Activated CD8-positive, alpha-beta T cell treated with anti-CD3 and anti-CD28 coated beads, Interleukin-2, amount 10 ng/mL, durations not matched to agents 7 days and 5 days (primary cell): ENCODE results near the gene FOXC2. TPM values are rescaled to one million over a fixed set of nuclear protein-coding genes. Genes with fewer than 3 reads are reported as not detected.

Experiments
- ATAC-seq: fragments of 150-1000 bp; cut with Tn5 transposase; one replicate; pipeline ENCODE4 v1.10.0; 2021; ENCODE audit warnings: moderate library complexity
- CTCF ChIA-PET: fragments of 350-600 bp; sonication (Branson Sonifier 250); formaldehyde crosslinking; loops from one replicate; lab custom pipeline; 2021; ENCODE audit warnings: antibody characterized with exemption; lab: Charles Lee
- POLR2A ChIA-PET: fragments of 350-600 bp; sonication (Branson Sonifier 250); formaldehyde crosslinking; loops from one replicate; lab custom pipeline; 2021; ENCODE audit warnings: antibody characterized with exemption; lab: Charles Lee
- DNase-seq: peaks from one replicate; pipeline ENCODE4 v3.0.0-alpha.2; 2020
- H3K27ac Mint-ChIP-seq: one replicate; pipeline ENCODE4 v1.8.0; 2021; ENCODE audit warnings: mild to moderate bottlenecking, mixed read lengths
- H3K27me3 Mint-ChIP-seq: one replicate; pipeline ENCODE4 v1.8.0; 2021; ENCODE audit warnings: low read depth, mixed read lengths
- H3K36me3 Mint-ChIP-seq: one replicate; pipeline ENCODE4 v1.8.0; 2021; ENCODE audit warnings: low read depth, mixed read lengths
- H3K4me1 Mint-ChIP-seq: one replicate; pipeline ENCODE4 v1.8.0; 2021; ENCODE audit warnings: low read depth, mixed read lengths
- H3K4me3 Mint-ChIP-seq: one replicate; pipeline ENCODE4 v1.8.0; 2021; ENCODE audit warnings: mild to moderate bottlenecking, mixed read lengths
- H3K9me3 Mint-ChIP-seq: one replicate; pipeline ENCODE4 v1.8.0; 2022; ENCODE audit warnings: mixed read lengths; ENCODE audit not compliant: insufficient read depth
- total RNA-seq, 2 experiments: library from RNA; stranded (reverse); gene quantifications; one replicate each; pipeline ENCODE4 v1.2.3, GENCODE V29; 2021

FOXC2 gene
- total RNA-seq, 2 experiments from 2014 or later, result not detected

- ChIA-PET CTCF (interaction anchor here (0.8 to 2.9 kb wide), 3 partner anchors 312 to 820 kb away, joined by 3 to 43 read pairs (median 8); no protein-coding TSS in a partner anchor), POLR2A (no interaction called here)
- no peaks in the 10 kb centered on the region for H3K36me3 Mint-ChIP-seq
- no peak overlapping the region for H3K4me3 Mint-ChIP-seq
- H3K9me3 Mint-ChIP-seq, result no peaks in the 10 kb centered on the region
- DNase-seq, result no peak
- no peak for ATAC-seq
- H3K27ac Mint-ChIP-seq, result no peak overlapping the region
- peaks cover 10% of the 10 kb centered on the region for H3K4me1 Mint-ChIP-seq
- peaks cover 33% of the 10 kb centered on the region for H3K27me3 Mint-ChIP-seq
Measured at GRCh38 chr16:86562356-86562755, 4.3 kb upstream of the FOXC2 start.

GRCh38 chr16:86563469-86564345, 2.9 kb upstream of the FOXC2 start:
- CTCF ChIA-PET, result interaction anchor here (0.8 to 2.9 kb wide), 16 partner anchors 9 to 819 kb away, joined by 3 to 43 read pairs (median 5); no protein-coding TSS in a partner anchor
- ATAC-seq (peak; percentile 79), DNase-seq (peak; percentile 92)
- H3K27me3 Mint-ChIP-seq, result peaks cover 38% of the 10 kb centered on the region
- no peak overlapping the region for H3K27ac Mint-ChIP-seq
- H3K9me3 Mint-ChIP-seq, result no peaks in the 10 kb centered on the region
- no peaks in the 10 kb centered on the region for H3K36me3 Mint-ChIP-seq
- POLR2A ChIA-PET, result no interaction called here
- peak overlapping the region; percentile 6 for H3K4me3 Mint-ChIP-seq
- H3K4me1 Mint-ChIP-seq, result peaks cover 10% of the 10 kb centered on the region

GRCh38 chr16:86565181-86565631, 1.4 kb upstream of the FOXC2 start:
- no peaks in the 10 kb centered on the region for H3K9me3 Mint-ChIP-seq
- H3K27ac Mint-ChIP-seq, result no peak overlapping the region
- ChIA-PET CTCF (interaction anchor here (0.9 to 2.9 kb wide), 12 partner anchors 11 to 738 kb away, joined by 3 to 43 read pairs (median 5); no protein-coding TSS in a partner anchor), POLR2A (no interaction called here)
- peaks cover 49% of the 10 kb centered on the region for H3K27me3 Mint-ChIP-seq
- ATAC-seq (no peak), DNase-seq (no peak)
- H3K4me1 Mint-ChIP-seq, result peaks cover 10% of the 10 kb centered on the region
- no peak overlapping the region for H3K4me3 Mint-ChIP-seq
- no peaks in the 10 kb centered on the region for H3K36me3 Mint-ChIP-seq

- ATAC-seq, result no peak
- peaks cover 10% of the 10 kb centered on the region for H3K4me1 Mint-ChIP-seq
- CTCF ChIA-PET, result no interaction called here
- POLR2A ChIA-PET, result no interaction called here
- no peak overlapping the region for H3K27ac Mint-ChIP-seq
- no peak overlapping the region for H3K4me3 Mint-ChIP-seq
- no peak for DNase-seq
- H3K9me3 Mint-ChIP-seq, result no peaks in the 10 kb centered on the region
- no peaks in the 10 kb centered on the region for H3K36me3 Mint-ChIP-seq
- peaks cover 54% of the 10 kb centered on the region for H3K27me3 Mint-ChIP-seq
Measured at GRCh38 chr16:86565644-86566511, 751 bp upstream of the FOXC2 start.

GRCh38 chr16:86566966-86567700, 504 bp downstream of the FOXC2 start:
- CTCF ChIA-PET, result no interaction called here
- peaks cover 55% of the 10 kb centered on the region for H3K27me3 Mint-ChIP-seq
- POLR2A ChIA-PET, result no interaction called here

GRCh38 chr16:86567701-86568581, 1.3 kb downstream of the FOXC2 start:
- ATAC-seq, result no peak
- peaks cover 10% of the 10 kb centered on the region for H3K4me1 Mint-ChIP-seq
- ChIA-PET POLR2A (no interaction called here), CTCF (no interaction called here)
- no peak overlapping the region for H3K27ac Mint-ChIP-seq
- DNase-seq, result no peak
- no peak overlapping the region for H3K4me3 Mint-ChIP-seq
- H3K36me3 Mint-ChIP-seq, result no peaks in the 10 kb centered on the region
- no peaks in the 10 kb centered on the region for H3K9me3 Mint-ChIP-seq
- peaks cover 55% of the 10 kb centered on the region for H3K27me3 Mint-ChIP-seq

More at GRCh38 chr16:86566966-86567700, 504 bp downstream of the FOXC2 start:
- Mint-ChIP-seq H3K36me3 (no peaks in the 10 kb centered on the region), H3K9me3 (no peaks in the 10 kb centered on the region), H3K4me3 (no peak overlapping the region), H3K27ac (no peak overlapping the region), H3K4me1 (peaks cover 10% of the 10 kb centered on the region)
- ATAC-seq (no peak), DNase-seq (no peak)

- Mint-ChIP-seq H3K9me3 (no peaks in the 10 kb centered on the region), H3K27me3 (peaks cover 55% of the 10 kb centered on the region), H3K27ac (no peak overlapping the region), H3K4me1 (peaks cover 4% of the 10 kb centered on the region), H3K4me3 (no peak overlapping the region), H3K36me3 (no peaks in the 10 kb centered on the region)
- ATAC-seq (no peak), DNase-seq (no peak)
- CTCF ChIA-PET, result no interaction called here
- POLR2A ChIA-PET, result no interaction called here
Measured at GRCh38 chr16:86568677-86569623, 2.3 kb downstream of the FOXC2 start.

GRCh38 chr16:86569701-86570447, 3.2 kb downstream of the FOXC2 start:
- ChIA-PET CTCF (no interaction called here), POLR2A (interaction anchor here (1.0 kb wide), 1 partner anchor 15 kb away, joined by 4 read pairs; the partner anchor contains the start of gene MTHFSD)
- no peaks in the 10 kb centered on the region for H3K9me3 Mint-ChIP-seq
- no peaks in the 10 kb centered on the region for H3K36me3 Mint-ChIP-seq
- peaks cover 51% of the 10 kb centered on the region for H3K27me3 Mint-ChIP-seq
- H3K4me3 Mint-ChIP-seq, result no peak overlapping the region
- H3K27ac Mint-ChIP-seq, result no peak overlapping the region
- H3K4me1 Mint-ChIP-seq, result peaks cover 2% of the 10 kb centered on the region
- ATAC-seq (no peak), DNase-seq (no peak)
